ENCODE measurements around the gene RANBP10.

- no peak for TF ChIP-seq CTCF (IDR thresholded peaks at IDR 0.05; ENCODE audit: insufficient read depth, low read length, poor library complexity, severe bottlenecking)
- no peak for TF ChIP-seq EZH2phosphoT487 (conservative IDR thresholded peaks at IDR 0.05; ENCODE audit: low read length)
Measured at GRCh38 chr16:67796099-67796718, 10.2 kb downstream of the RANBP10 start.
